H1 (cell line): ENCODE results near the gene FBXL5. TPM values are rescaled to one million over a fixed set of nuclear protein-coding genes. Genes with fewer than 3 reads are reported as not detected.

Experiments
- RFX5 ChIP-seq: IDR thresholded peaks from 2 replicates; pipeline ENCODE4 v1.6.1; 2011; ENCODE audit warnings: low read depth, low read length, improper control_type of control experiment, borderline replicate concordance
- polyA plus RNA-seq, 7 experiments: library from polyadenylated mRNA; depleted of rRNA in 3 of 7; stranded (reverse) in 5 of 7; unstranded in 2 of 7; fragments of >200 nt in 5 of 7; fragments of 200-250 nt in 2 of 7; gene quantifications; 1 replicate in 5 of 7; 2 replicates in 1 of 7; 4 replicates in 1 of 7; pipeline versions ENCODE4 v1.2.1 to v1.2.3, GENCODE V29; 2011 to 2013; ENCODE audit warnings: missing spikeins in 2 of 7, mixed read lengths in 2 of 7
- total RNA-seq: library from RNA; stranded (reverse); fragmentation: NEBNext Ultra II Directional; extraction: Animal tissue kit (Norgen Biotek cat#: 25700); gene quantifications from 2 replicates; pipeline ENCODE4 v1.2.1, GENCODE V29; 2021

FBXL5 gene
- total and polyA plus RNA-seq, 2 of the 8 experiments (the other 6 are each of a cell fraction or from before 2014, with no cell fraction given) = 34.6 to 62.7 TPM

DNA sequence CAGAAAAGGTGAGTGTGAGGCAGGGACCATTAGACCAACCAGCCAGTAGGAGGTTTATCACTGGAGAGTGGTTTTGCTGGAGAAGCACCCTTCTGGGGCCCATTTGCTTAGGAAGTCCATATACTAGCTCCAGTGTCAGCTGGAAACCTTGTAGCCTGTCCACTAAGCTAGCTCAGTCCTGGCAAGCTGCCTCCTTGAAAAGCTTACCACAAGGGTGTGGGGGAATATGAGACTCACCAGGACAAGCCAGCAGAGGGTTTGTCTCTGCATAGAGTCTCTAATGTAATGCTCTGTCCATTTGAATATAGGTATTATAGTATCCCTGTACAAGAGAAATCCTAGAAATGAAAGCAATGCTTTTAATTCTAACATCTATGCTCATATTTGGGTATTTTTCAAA, 86.3 kb downstream of the FBXL5 start (continued):
- TF ChIP-seq RFX5 = no peak
